Medulla oblongata (tissue), 1 donor: ENCODE data around the gene RHOB.
"Not testable (repeated sequence)": the region's sequence is repeated elsewhere in the genome, so short reads cannot be mapped to it uniquely, and the experiment has no call there.

ENCODE experiments used
- DNase-seq: peaks from one replicate; pipeline ENCODE4 v3.0.0-alpha.2; 2015; ENCODE audit errors: extremely low spot score

The RHOB gene

DNA sequence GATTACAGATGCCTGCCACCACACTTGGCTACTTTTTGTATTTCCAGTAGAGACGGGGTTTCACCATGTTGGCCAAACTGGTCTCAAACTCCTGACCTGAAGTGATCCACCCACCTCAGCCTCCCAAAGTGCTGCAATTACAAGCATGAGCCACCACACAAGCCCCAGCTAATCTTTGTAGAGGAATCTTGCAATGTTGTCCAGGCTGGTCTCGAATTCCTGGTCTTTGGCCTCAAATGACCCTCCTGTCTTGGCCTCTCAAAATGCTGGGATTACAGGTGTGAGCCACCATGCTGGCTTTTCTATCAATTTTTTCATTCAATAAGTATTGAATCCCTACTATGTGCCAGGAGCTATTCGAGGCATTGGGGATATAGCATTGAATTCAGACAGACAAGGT is 46.2 kb downstream of the RHOB start:
- DNase-seq = not testable (repeated sequence)

DNA sequence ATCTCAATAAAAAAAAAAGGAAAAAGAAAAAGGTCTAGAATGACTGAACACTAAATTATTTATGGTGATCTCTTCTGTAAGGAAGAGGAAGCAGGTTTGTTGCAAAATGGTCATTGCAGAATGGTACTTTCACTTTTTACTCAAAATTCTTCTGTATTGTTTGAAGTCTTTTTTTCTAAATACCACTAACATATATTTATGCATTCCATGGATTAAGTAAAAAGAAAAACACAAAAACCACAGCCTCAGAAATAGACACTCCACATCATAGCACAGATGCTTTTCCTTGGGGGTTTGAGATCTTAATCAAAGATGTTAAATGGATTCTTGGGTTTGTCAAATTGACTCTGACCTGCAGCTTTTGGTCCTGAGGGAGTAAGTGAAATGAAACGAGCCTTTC is 47.4 kb downstream of the RHOB start:
- DNase-seq = no peak

DNA sequence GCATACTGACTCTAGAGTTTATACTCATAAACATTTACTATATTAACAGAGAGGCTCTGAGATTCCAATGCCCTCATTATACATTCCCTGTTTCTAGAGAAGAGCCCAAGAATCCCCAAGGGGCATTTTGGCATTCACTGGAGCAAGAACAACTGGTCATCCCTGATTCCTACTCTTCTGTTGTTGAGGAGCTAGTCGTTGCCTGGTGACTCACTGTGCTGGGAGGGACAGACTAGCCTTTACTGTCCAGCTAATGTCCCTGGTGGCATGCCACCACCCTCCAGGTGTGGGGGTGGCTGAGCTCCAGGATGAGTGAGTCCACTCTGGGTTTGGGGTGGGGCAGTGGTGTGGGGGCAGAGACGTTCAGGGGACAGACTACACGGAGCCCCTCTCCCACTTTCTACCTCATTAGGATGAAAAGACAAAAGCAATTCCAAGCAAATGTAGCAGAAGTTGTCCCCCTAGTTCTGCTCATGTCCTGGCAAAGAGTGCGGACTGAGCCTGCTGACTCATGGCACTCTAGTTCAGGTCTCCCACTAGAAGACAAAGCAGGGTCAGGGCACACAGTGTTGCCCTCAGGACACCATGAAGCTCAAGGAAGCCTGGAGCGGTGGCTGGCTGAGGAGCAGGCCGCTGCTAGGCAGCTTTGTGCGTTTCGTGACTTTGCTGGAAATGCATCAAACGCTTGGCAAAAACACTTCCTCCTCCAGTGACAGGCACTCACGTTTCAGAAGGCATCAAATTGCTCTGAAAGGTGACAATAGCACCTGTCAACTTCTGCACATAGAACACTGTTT is 49.4 kb downstream of the RHOB start:
- no peak for DNase-seq

DNA sequence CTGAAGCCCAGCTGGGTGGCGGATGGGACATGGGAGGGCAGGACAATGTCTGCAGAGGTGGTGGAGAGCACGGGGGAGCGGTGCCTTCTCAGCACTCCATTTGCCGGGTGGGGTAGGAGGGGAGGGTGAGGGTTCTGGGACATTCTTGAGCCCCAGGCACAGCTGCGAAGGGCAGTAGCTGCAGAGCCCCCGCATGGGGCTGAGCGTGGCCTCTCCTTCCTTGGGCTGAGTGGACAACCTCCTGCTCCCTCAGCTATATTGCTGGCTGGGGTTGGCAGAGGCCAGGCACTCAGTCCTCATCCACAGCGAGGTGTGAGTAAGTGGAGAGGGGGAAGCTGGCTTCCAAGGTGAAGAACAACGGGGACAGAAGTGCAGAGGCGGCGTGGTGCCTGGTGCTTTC is 50.1 kb downstream of the RHOB start:
- no peak for DNase-seq
